ENCODE measurements around the gene PPIB. TPM values are rescaled to one million over a fixed set of nuclear protein-coding genes. Genes with fewer than 3 reads are reported as not detected.

The PPIB gene
- total and polyA plus RNA-seq, 9 of the 15 experiments (the other 6 are each of a cell fraction or from before 2014, with no cell fraction given), result 306 to 746 (median 439) TPM

- CTCF ChIA-PET (ENCODE audit: low intra/inter-chr PET ratio), result no interaction called here
- in situ Hi-C loops (cut with MboI) (no loop called here), intact Hi-C loops (cut with micrococcal nuclease) (no loop called here)
- no peak for FAIRE-seq
- no TSS peak for BruUV-seq (replicated peaks)
- Histone ChIP-seq H3K27me3 (ENCODE audit: control insufficient read depth in 2 of 2, insufficient read depth in 2 of 2, low read length in 2 of 2) (no peaks in the 10 kb centered on the region), H3K9me1 (ENCODE audit: control insufficient read depth, insufficient read depth, low read length) (no peaks in the 10 kb centered on the region), H3K9me3 (replicated peaks; ENCODE audit: control insufficient read depth, insufficient read depth, low read depth, low read length) (no peaks in the 10 kb centered on the region), H3K27ac (ENCODE audit: extremely low read depth, low read depth, low read length) (no peak overlapping the region), H3K79me2 (ENCODE audit: control insufficient read depth, insufficient read depth, low read length) (no peaks in the 10 kb centered on the region), H3K4me3 (no peak overlapping the region), H3K4me2 (ENCODE audit: insufficient read depth, low read length) (no peak overlapping the region), H2AFZ (ENCODE audit: low read depth, low read length) (no peak overlapping the region), H3K9ac (ENCODE audit: insufficient read depth in 1 of 2, low read depth in 2 of 2, low read length in 2 of 2) (no peak overlapping the region), H4K20me1 (replicated peaks; ENCODE audit: control insufficient read depth, insufficient read depth, low read length) (no peaks in the 10 kb centered on the region), H3K4me1 (replicated peaks in 1 of 2; ENCODE audit: control insufficient read depth in 2 of 2, insufficient read depth in 2 of 2, low read length in 2 of 2) (peaks cover 0 to 4% of the 10 kb centered on the region in 2 experiments; a peak in 2 of 5 replicates), H3K36me3 (ENCODE audit: control insufficient read depth, insufficient read depth, low read length) (peaks cover 27% of the 10 kb centered on the region; the same call in 2 of the 3 replicates)
- DNase-seq (ENCODE audit: extremely low read depth in 1 of 4, low spot score in 3 of 4), result no peak
- ATAC-seq, result no peak
- POLR2A ChIA-PET, result no interaction called here
- TF ChIP-seq COPS2 (conservative IDR thresholded peaks at IDR 0.05) (no peak), SMAD4 (CRISPR knock-in tag; conservative IDR thresholded peaks at IDR 0.05) (no peak), ZNF311 (CRISPR knock-in tag; IDR thresholded peaks at IDR 0.05) (no peak), SLC30A9 (CRISPR knock-in tag; IDR thresholded peaks at IDR 0.05) (no peak), XRCC3 (IDR thresholded peaks at IDR 0.05) (no peak), ZNF644 (tag; IDR thresholded peaks at IDR 0.05; ENCODE audit: low read depth) (no peak), CCNT2 (IDR thresholded peaks at IDR 0.05; ENCODE audit: borderline replicate concordance, extremely low read depth, insufficient read length, low read depth, low read length) (no peak), U2AF2 (optimal IDR thresholded peaks at IDR 0.05; ENCODE audit: low read depth, low read length) (no peak), ARNT (IDR thresholded peaks at IDR 0.05) (no peak)
- TF ChIP-seq, protein P1, sequence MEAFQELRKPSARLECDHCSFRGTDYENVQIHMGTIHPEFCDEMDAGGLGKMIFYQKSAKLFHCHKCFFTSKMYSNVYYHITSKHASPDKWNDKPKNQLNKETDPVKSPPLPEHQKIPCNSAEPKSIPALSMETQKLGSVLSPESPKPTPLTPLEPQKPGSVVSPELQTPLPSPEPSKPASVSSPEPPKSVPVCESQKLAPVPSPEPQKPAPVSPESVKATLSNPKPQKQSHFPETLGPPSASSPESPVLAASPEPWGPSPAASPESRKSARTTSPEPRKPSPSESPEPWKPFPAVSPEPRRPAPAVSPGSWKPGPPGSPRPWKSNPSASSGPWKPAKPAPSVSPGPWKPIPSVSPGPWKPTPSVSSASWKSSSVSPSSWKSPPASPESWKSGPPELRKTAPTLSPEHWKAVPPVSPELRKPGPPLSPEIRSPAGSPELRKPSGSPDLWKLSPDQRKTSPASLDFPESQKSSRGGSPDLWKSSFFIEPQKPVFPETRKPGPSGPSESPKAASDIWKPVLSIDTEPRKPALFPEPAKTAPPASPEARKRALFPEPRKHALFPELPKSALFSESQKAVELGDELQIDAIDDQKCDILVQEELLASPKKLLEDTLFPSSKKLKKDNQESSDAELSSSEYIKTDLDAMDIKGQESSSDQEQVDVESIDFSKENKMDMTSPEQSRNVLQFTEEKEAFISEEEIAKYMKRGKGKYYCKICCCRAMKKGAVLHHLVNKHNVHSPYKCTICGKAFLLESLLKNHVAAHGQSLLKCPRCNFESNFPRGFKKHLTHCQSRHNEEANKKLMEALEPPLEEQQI (IDR thresholded peaks at IDR 0.05), result no peak
- TF ChIP-seq, protein P2, sequence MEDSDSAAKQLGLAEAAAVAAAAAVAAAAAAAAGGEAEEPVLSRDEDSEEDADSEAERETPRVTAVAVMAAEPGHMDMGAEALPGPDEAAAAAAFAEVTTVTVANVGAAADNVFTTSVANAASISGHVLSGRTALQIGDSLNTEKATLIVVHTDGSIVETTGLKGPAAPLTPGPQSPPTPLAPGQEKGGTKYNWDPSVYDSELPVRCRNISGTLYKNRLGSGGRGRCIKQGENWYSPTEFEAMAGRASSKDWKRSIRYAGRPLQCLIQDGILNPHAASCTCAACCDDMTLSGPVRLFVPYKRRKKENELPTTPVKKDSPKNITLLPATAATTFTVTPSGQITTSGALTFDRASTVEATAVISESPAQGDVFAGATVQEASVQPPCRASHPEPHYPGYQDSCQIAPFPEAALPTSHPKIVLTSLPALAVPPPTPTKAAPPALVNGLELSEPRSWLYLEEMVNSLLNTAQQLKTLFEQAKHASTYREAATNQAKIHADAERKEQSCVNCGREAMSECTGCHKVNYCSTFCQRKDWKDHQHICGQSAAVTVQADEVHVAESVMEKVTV (CRISPR knock-in tag; IDR thresholded peaks at IDR 0.05), result no peak
- WGBS (ENCODE audit: insufficient coverage, low coverage, missing lambda C conversion rate), result 57% methylated on average over 4 of the region's 4 CpGs
Measured at GRCh38 chr15:64182859-64183370, 20.1 kb upstream of the PPIB start.

Measured in K562 (cell line).